LNCaP clone FGC (cell line): Measurements from ENCODE around the gene CACNA1C.
A peak's percentile ranks its signal among the peaks of the same experiment; 100 is the strongest.

Source experiments
- DNase-seq: peaks from one replicate; pipeline ENCODE4 v3.0.0-alpha.2; 2011; ENCODE audit warnings: low read depth
- H3K4me3 ChIP-seq: 2 replicates; pipeline ENCODE4 v1.5.1; 2011; ENCODE audit warnings: mild to moderate bottlenecking, low read depth, low read length, control low read depth
- CTCF ChIP-seq: IDR thresholded peaks from 2 replicates; pipeline ENCODE4 v1.5.1; 2012; ENCODE audit warnings: mild to moderate bottlenecking; ENCODE audit not compliant: control insufficient read depth, insufficient read depth; ENCODE audit errors: extremely low read depth

The CACNA1C gene

DNA sequence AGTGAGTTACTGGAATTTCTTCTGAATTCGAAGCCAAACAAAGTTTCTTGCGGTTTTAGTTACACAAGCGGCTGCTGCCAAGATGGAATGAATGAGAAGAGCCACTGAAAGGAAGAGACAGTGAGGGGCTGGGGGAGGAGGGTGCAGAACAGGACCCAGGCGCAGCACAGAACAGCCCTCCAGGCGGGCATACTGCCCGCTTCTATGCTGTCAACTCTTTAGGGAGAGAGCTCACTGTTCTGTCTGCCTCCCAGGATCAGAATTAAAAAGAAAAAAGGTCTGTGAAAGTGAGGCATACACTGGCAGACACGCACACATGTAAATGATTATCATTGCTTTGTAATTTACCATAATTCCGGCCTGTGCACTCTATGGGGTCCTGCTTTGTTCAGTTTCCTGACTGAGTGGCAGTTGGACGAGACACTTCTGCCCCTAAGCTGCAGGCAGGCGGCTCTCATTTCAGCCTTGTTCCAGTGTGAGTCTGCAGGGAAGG is 231.6 kb downstream of the CACNA1C start:
- H3K4me3 ChIP-seq = no peak overlapping the region
- DNase-seq = no peak
- no peak for TF ChIP-seq CTCF

DNA sequence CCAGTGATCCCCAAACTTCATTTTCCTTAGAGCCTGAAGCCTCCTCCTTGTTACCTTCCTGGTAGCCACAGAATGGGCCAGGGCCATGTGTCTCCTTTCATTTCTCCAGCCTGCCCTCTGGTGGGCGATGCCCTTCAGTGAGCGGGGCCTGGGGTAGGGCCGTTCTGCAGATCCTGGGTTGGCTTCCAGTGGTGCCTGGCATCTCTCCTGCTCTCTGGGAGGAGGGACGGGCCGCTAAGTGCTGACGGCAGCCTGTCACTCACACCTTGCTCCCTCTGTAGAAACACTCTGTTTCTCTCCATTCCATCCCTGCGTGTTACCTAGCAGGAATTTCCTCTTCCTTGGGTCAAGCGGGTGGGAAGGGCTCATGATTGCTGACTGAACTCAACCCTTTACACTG is 232.1 kb downstream of the CACNA1C start:
- peak; percentile 91 for TF ChIP-seq CTCF
- DNase-seq = peak; percentile 50
- H3K4me3 ChIP-seq = no peak overlapping the region

DNA sequence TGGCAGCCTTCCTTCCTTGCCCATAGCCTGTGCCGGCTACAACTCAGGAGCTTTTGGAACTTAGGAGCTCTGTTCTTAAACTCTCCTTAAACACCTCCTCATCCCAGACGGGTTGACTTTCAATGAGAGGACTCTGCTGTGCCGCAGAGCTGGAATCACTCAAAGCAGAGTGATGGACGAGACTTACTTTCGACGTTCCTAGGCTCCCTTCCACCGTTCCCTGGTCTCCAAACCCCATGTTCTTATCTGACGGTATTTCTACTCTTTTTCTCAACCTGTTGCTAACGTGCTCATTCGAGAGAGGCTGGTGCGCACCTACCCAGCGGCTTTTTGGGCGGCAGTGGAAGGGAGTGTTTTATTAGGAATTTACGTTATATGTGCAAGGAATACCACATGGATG is 232.7 kb downstream of the CACNA1C start:
- TF ChIP-seq CTCF = no peak
- no peak overlapping the region for H3K4me3 ChIP-seq
- DNase-seq = no peak

- no peak overlapping the region for H3K4me3 ChIP-seq
- TF ChIP-seq CTCF = no peak
- no peak for DNase-seq
These were observed 233.3 kb downstream of the CACNA1C start for GRCh38 chr12:2286047-2286446.

GRCh38 chr12:2286461-2287131 is 233.8 kb downstream of the CACNA1C start:
- no peak for TF ChIP-seq CTCF
- H3K4me3 ChIP-seq = no peak overlapping the region
- DNase-seq = no peak

GRCh38 chr12:2287151-2287550 is 234.4 kb downstream of the CACNA1C start:
- H3K4me3 ChIP-seq = no peak overlapping the region
- no peak for TF ChIP-seq CTCF
- DNase-seq = no peak

- no peak for DNase-seq
- H3K4me3 ChIP-seq = no peak overlapping the region
- TF ChIP-seq CTCF = no peak
These were observed 234.8 kb downstream of the CACNA1C start for GRCh38 chr12:2287589-2287988.
